Stimulated activated CD4-positive, alpha-beta T cell treated with anti-CD3 and anti-CD28 coated beads, Interleukin-4, amount 100 ng/mL, for 24 hours (primary cell): ENCODE measurements around the gene MBTD1.
"Not testable (repeated sequence)": the region's sequence is repeated elsewhere in the genome, so short reads cannot be mapped to it uniquely, and the experiment has no call there.

Experiments used
- DNase-seq: peaks from one replicate; pipeline ENCODE4 v3.0.0-alpha.2; 2020

Gene MBTD1

GRCh38 chr17:51185763-51186332 lies 74.0 kb downstream of the MBTD1 start:
- DNase-seq = no peak

GRCh38 chr17:51184124-51184523 lies 75.7 kb downstream of the MBTD1 start:
- no peak for DNase-seq

GRCh38 chr17:51180486-51180885 lies 79.4 kb downstream of the MBTD1 start:
- DNase-seq = no peak

GRCh38 chr17:51172030-51172429 lies 87.8 kb downstream of the MBTD1 start:
- not testable (repeated sequence) for DNase-seq

GRCh38 chr17:51170736-51171135 lies 89.1 kb downstream of the MBTD1 start:
- no peak for DNase-seq

GRCh38 chr17:51169340-51169739 lies 90.5 kb downstream of the MBTD1 start:
- no peak for DNase-seq

GRCh38 chr17:51166987-51167931 lies 92.6 kb downstream of the MBTD1 start:
- DNase-seq = peak; percentile 74

- DNase-seq = peak; percentile 74
Observed at GRCh38 chr17:51166198-51166986, 93.5 kb downstream of the MBTD1 start, which contains the start of gene NME2. TSS of gene NME2 (plus strand) at chr17:51166411. CDS start at chr17:51166831, 420 bp downstream.

GRCh38 chr17:51165680-51166197 lies 94.1 kb downstream of the MBTD1 start:
- no peak for DNase-seq

GRCh38 chr17:51164911-51165679 lies 94.8 kb downstream of the MBTD1 start:
- no peak for DNase-seq

- no peak for DNase-seq
Observed at GRCh38 chr17:51161541-51161940, 98.3 kb downstream of the MBTD1 start.

GRCh38 chr17:51159604-51160003 lies 100.2 kb downstream of the MBTD1 start:
- no peak for DNase-seq

- DNase-seq = no peak
Observed at GRCh38 chr17:51155416-51155815, 104.4 kb downstream of the MBTD1 start.

GRCh38 chr17:51154176-51154575 lies 105.7 kb downstream of the MBTD1 start:
- peak; percentile 10 for DNase-seq

- DNase-seq = peak; percentile 98
Observed at GRCh38 chr17:51153210-51154072, 106.4 kb downstream of the MBTD1 start, which contains the start of gene NME1. TSS of gene NME1 (plus strand) at chr17:51153559. CDS start at chr17:51155655, 2,096 bp downstream.

GRCh38 chr17:51152766-51153209 lies 107.1 kb downstream of the MBTD1 start:
- DNase-seq = no peak

GRCh38 chr17:51150932-51151331 lies 108.9 kb downstream of the MBTD1 start:
- DNase-seq = no peak

GRCh38 chr17:51149163-51149562 lies 110.7 kb downstream of the MBTD1 start:
- DNase-seq = no peak

GRCh38 chr17:51147650-51148049 lies 112.2 kb downstream of the MBTD1 start:
- DNase-seq = no peak

GRCh38 chr17:51144266-51145022 lies 115.4 kb downstream of the MBTD1 start:
- no peak for DNase-seq
